Activated effector memory CD4-positive, alpha-beta T cell treated with Interleukin-2 at 50 U/mL for 16 hours (primary cell): ENCODE results near the gene GARS1.
"Not testable (repeated sequence)": the region's sequence is repeated elsewhere in the genome, so short reads cannot be mapped to it uniquely, and the experiment has no call there.

Experiments used
- DNase-seq: peaks from one replicate; pipeline ENCODE4 v3.0.0-alpha.2; 2020

The GARS1 gene

GRCh38 chr7:30630986-30631385 lies 36.3 kb downstream of the GARS1 start:
- no peak for DNase-seq

GRCh38 chr7:30633223-30633622 lies 38.5 kb downstream of the GARS1 start:
- DNase-seq = no peak

- no peak for DNase-seq
Measured at GRCh38 chr7:30634193-30634626, 39.5 kb downstream of the GARS1 start.

- no peak for DNase-seq
Measured at GRCh38 chr7:30634634-30635201, 40.0 kb downstream of the GARS1 start.

- no peak for DNase-seq
Measured at GRCh38 chr7:30635798-30636197, 41.1 kb downstream of the GARS1 start.

- not testable (repeated sequence) for DNase-seq
Measured at GRCh38 chr7:30642322-30642721, 47.6 kb downstream of the GARS1 start.

- no peak for DNase-seq
Measured at GRCh38 chr7:30642789-30643188, 48.1 kb downstream of the GARS1 start.

- no peak for DNase-seq
Measured at GRCh38 chr7:30644286-30644955, 49.7 kb downstream of the GARS1 start.

GRCh38 chr7:30645661-30646060 lies 51.0 kb downstream of the GARS1 start:
- no peak for DNase-seq

- DNase-seq = no peak
Measured at GRCh38 chr7:30646154-30646553, 51.5 kb downstream of the GARS1 start.

GRCh38 chr7:30647589-30648364 lies 53.1 kb downstream of the GARS1 start:
- no peak for DNase-seq

- no peak for DNase-seq
Measured at GRCh38 chr7:30648744-30649540, 54.3 kb downstream of the GARS1 start.

- no peak for DNase-seq
Measured at GRCh38 chr7:30649717-30650420, 55.2 kb downstream of the GARS1 start.

GRCh38 chr7:30650421-30650808 lies 55.7 kb downstream of the GARS1 start:
- no peak for DNase-seq

- DNase-seq = no peak
Measured at GRCh38 chr7:30652132-30652531, 57.5 kb downstream of the GARS1 start.

GRCh38 chr7:30652698-30653641 lies 58.3 kb downstream of the GARS1 start:
- DNase-seq = no peak

- DNase-seq = no peak
Measured at GRCh38 chr7:30654296-30655090, 59.8 kb downstream of the GARS1 start.

- DNase-seq = no peak
Measured at GRCh38 chr7:30655096-30655970, 60.7 kb downstream of the GARS1 start.
